WTC11 (cell line): ENCODE measurements around the gene NFKB1. TPM values are rescaled to one million over a fixed set of nuclear protein-coding genes. Genes with fewer than 3 reads are reported as not detected.

Experiments used
- ATAC-seq: fragments of 200-7000 bp; cut with Tn5 transposase; 2 replicates; pipeline ENCODE4 v1.10.0; 2021; ENCODE audit warnings: mild to moderate bottlenecking, moderate library complexity
- CTCF ChIA-PET: fragments of 300-600 bp; sonication (Branson Sonifier 250); formaldehyde crosslinking; loops from one replicate; lab custom pipeline; 2021; ENCODE audit warnings: antibody characterized with exemption; lab: Charles Lee
- POLR2A ChIA-PET: fragments of 350-600 bp; sonication (Branson Sonifier 250); formaldehyde crosslinking; loops from one replicate; lab custom pipeline; 2021; ENCODE audit warnings: antibody characterized with exemption; lab: Charles Lee
- DNase-seq: peaks from one replicate; pipeline ENCODE4 v3.0.0; 2021; ENCODE audit warnings: low spot score
- H3K27ac Mint-ChIP-seq: 2 replicates; pipeline ENCODE4 v1.8.0; 2021; ENCODE audit warnings: mixed read lengths
- H3K27me3 Mint-ChIP-seq: 2 replicates; pipeline ENCODE4 v1.8.0; 2021; ENCODE audit warnings: low read depth, mild to moderate bottlenecking, moderate library complexity, mixed read lengths
- H3K36me3 Mint-ChIP-seq: 2 replicates; pipeline ENCODE4 v1.8.0; 2021; ENCODE audit warnings: mixed read lengths
- H3K4me1 Mint-ChIP-seq: 2 replicates; pipeline ENCODE4 v1.8.0; 2022; ENCODE audit warnings: mixed read lengths
- H3K4me3 Mint-ChIP-seq: 2 replicates; pipeline ENCODE4 v1.8.0; 2021; ENCODE audit warnings: mild to moderate bottlenecking, moderate library complexity, mixed read lengths
- H3K9me3 Mint-ChIP-seq: 2 replicates; pipeline ENCODE4 v1.8.0; 2021; ENCODE audit warnings: mixed read lengths
- CTCF ChIP-seq: fragments of 200-600 bp; IDR thresholded peaks from 2 replicates; pipeline ENCODE4 v1.8.0; 2022; ENCODE audit warnings: antibody characterized with exemption
- ELF4 ChIP-seq: sonication (generic); formaldehyde crosslinking; IDR thresholded peaks from 2 replicates; pipeline ENCODE4 v1.8.1; 2022; ENCODE audit warnings: low read depth, mild to moderate bottlenecking, moderate library complexity, missing genetic modification reagents
- EMX1 ChIP-seq: fragments of 250-450 bp; sonication (Bioruptor Pico); IDR thresholded peaks from 2 replicates; pipeline ENCODE4 v1.8.0; 2021; ENCODE audit warnings: mild to moderate bottlenecking
- ESRRA ChIP-seq: sonication (generic); formaldehyde crosslinking; IDR thresholded peaks from 2 replicates; pipeline ENCODE4 v1.8.1; 2022; ENCODE audit warnings: mild to moderate bottlenecking, missing genetic modification reagents, borderline replicate concordance
- ETV6 ChIP-seq: sonication (generic); formaldehyde crosslinking; IDR thresholded peaks from 2 replicates; pipeline ENCODE4 v1.8.1; 2022; ENCODE audit warnings: mild to moderate bottlenecking, missing genetic modification reagents
- FOXJ3 ChIP-seq: sonication (generic); formaldehyde crosslinking; IDR thresholded peaks from 2 replicates; pipeline ENCODE4 v1.9.0; 2021; ENCODE audit warnings: missing genetic modification reagents, mild to moderate bottlenecking, borderline replicate concordance
- FOXK1 ChIP-seq: sonication (generic); formaldehyde crosslinking; IDR thresholded peaks from 2 replicates; pipeline ENCODE4 v1.8.0; 2022; ENCODE audit warnings: mild to moderate bottlenecking, moderate library complexity, missing genetic modification reagents
- GRHL2 ChIP-seq: fragments of 250-450 bp; sonication (Bioruptor Pico); IDR thresholded peaks from 2 replicates; pipeline ENCODE4 v1.8.0; 2022; ENCODE audit warnings: mild to moderate bottlenecking, moderate library complexity; ENCODE audit not compliant: insufficient replicate concordance, severe bottlenecking
- IRF1 ChIP-seq: sonication (generic); formaldehyde crosslinking; IDR thresholded peaks from 2 replicates; pipeline ENCODE4 v1.8.0; 2023; ENCODE audit warnings: missing genetic modification reagents
- JAZF1 ChIP-seq: fragments of 250-450 bp; sonication (Bioruptor Pico); IDR thresholded peaks from 2 replicates; pipeline ENCODE4 v1.9.0; 2021; ENCODE audit warnings: moderate library complexity, mild to moderate bottlenecking, inconsistent platforms
- KAT7 ChIP-seq: sonication (generic); formaldehyde crosslinking; IDR thresholded peaks from 2 replicates; pipeline ENCODE4 v1.8.1; 2023; ENCODE audit warnings: missing genetic modification reagents, mild to moderate bottlenecking, borderline replicate concordance
- MYBL2 ChIP-seq: sonication (generic); formaldehyde crosslinking; IDR thresholded peaks from 2 replicates; pipeline ENCODE4 v1.8.1; 2023; ENCODE audit warnings: mild to moderate bottlenecking, moderate library complexity, missing genetic modification reagents
- NFE2L1 ChIP-seq: sonication (generic); formaldehyde crosslinking; IDR thresholded peaks from 2 replicates; pipeline ENCODE4 v1.8.1; 2023; ENCODE audit warnings: missing genetic modification reagents
- NR3C1 ChIP-seq: sonication (generic); formaldehyde crosslinking; conservative IDR thresholded peaks from 2 replicates; pipeline ENCODE4 v1.8.1; 2023; ENCODE audit warnings: low read depth, mild to moderate bottlenecking, missing genetic modification reagents
- PRRX2 ChIP-seq: fragments of 250-450 bp; sonication (Bioruptor Pico); IDR thresholded peaks from 2 replicates; pipeline ENCODE4 v1.8.0; 2021; ENCODE audit warnings: mild to moderate bottlenecking
- RORB ChIP-seq: fragments of 250-450 bp; sonication (Bioruptor Pico); IDR thresholded peaks from 2 replicates; pipeline ENCODE4 v1.9.0; 2021; ENCODE audit warnings: mild to moderate bottlenecking
- TCF7 ChIP-seq: sonication (generic); formaldehyde crosslinking; IDR thresholded peaks from 2 replicates; pipeline ENCODE4 v1.8.0; 2022; ENCODE audit warnings: mild to moderate bottlenecking, low read depth, missing genetic modification reagents, moderate library complexity
- ZBTB43 ChIP-seq: sonication (generic); formaldehyde crosslinking; IDR thresholded peaks from 2 replicates; pipeline ENCODE4 v1.8.1; 2023; ENCODE audit warnings: mild to moderate bottlenecking, missing genetic modification reagents
- ZNF138 ChIP-seq: sonication (generic); formaldehyde crosslinking; conservative IDR thresholded peaks from 2 replicates; pipeline ENCODE4 v1.8.1; 2022; ENCODE audit warnings: mild to moderate bottlenecking, moderate library complexity, missing genetic modification reagents
- total RNA-seq: library from RNA; stranded (reverse); gene quantifications from 3 replicates; pipeline ENCODE4 v1.2.3, GENCODE V29; 2021
- TF ChIP-seq, protein P1 (sequence below): sonication (generic); formaldehyde crosslinking; IDR thresholded peaks from 2 replicates; pipeline ENCODE4 v1.8.1; 2022; ENCODE audit warnings: mild to moderate bottlenecking, moderate library complexity, missing genetic modification reagents
- TF ChIP-seq, protein P2 (sequence below): sonication (generic); formaldehyde crosslinking; IDR thresholded peaks from 2 replicates; pipeline ENCODE4 v1.8.0; 2022; ENCODE audit warnings: missing genetic modification reagents
- TF ChIP-seq, protein P3 (sequence below): fragments of 250-450 bp; sonication (Bioruptor Pico); IDR thresholded peaks from 2 replicates; pipeline ENCODE4 v1.9.0; 2021; ENCODE audit warnings: mild to moderate bottlenecking
- TF ChIP-seq, protein P4 (sequence below): sonication (generic); formaldehyde crosslinking; IDR thresholded peaks from 2 replicates; pipeline ENCODE4 v1.8.1; 2022; ENCODE audit warnings: low read depth, mild to moderate bottlenecking, moderate library complexity, missing genetic modification reagents, borderline replicate concordance

The NFKB1 gene
- total RNA-seq, 1 experiment from 2014 or later = 5.6 TPM

DNA sequence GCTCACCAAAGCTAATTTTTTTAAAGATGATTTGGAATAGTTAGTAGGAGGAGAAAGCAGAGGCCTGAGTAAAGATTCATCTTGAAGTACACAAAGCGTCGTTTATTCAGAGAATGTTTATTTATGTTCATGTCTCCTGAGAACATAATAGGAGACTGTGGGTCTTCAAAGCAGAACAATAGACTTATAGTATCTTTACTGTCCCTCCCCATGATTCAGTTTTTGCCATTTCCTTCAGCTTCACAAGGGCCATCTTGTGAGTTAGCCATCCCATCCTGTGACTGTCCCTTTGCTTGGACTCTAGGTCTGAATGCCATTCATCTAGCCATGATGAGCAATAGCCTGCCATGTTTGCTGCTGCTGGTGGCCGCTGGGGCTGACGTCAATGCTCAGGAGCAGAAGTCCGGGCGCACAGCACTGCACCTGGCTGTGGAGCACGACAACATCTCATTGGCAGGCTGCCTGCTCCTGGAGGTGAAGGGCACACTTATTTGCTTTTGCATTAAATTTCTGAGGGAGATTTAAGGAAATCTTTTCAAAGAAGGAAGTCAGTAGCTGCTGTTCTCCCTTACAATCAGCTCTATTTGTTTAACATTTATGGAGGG lies 105.8 kb downstream of the NFKB1 start:
- DNase-seq (no peak), ATAC-seq (no peak)
- no peaks in the 10 kb centered on the region for H3K27me3 Mint-ChIP-seq
- H3K4me1 Mint-ChIP-seq = no peaks in the 10 kb centered on the region
- no peak overlapping the region; the same call in 1 of the 2 replicates for H3K27ac Mint-ChIP-seq
- CTCF ChIA-PET = interaction anchor here (1.5 kb wide), 1 partner anchor 14 kb away, joined by 3 read pairs; no protein-coding TSS in a partner anchor
- TF ChIP-seq RORB (CRISPR knock-in tag) = no peak
- no peak for TF ChIP-seq NFE2L1 (CRISPR knock-in tag)
- no peak for TF ChIP-seq ZNF138 (CRISPR knock-in tag)
- TF ChIP-seq FOXK1 (CRISPR knock-in tag) = no peak
- TF ChIP-seq, protein P1, sequence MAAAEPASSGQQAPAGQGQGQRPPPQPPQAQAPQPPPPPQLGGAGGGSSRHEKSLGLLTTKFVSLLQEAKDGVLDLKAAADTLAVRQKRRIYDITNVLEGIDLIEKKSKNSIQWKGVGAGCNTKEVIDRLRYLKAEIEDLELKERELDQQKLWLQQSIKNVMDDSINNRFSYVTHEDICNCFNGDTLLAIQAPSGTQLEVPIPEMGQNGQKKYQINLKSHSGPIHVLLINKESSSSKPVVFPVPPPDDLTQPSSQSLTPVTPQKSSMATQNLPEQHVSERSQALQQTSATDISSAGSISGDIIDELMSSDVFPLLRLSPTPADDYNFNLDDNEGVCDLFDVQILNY (CRISPR knock-in tag) = no peak
- TF ChIP-seq GRHL2 (CRISPR knock-in tag) = no peak
- no peak for TF ChIP-seq ELF4
- TF ChIP-seq IRF1 (CRISPR knock-in tag) = no peak
- TF ChIP-seq, protein P2, sequence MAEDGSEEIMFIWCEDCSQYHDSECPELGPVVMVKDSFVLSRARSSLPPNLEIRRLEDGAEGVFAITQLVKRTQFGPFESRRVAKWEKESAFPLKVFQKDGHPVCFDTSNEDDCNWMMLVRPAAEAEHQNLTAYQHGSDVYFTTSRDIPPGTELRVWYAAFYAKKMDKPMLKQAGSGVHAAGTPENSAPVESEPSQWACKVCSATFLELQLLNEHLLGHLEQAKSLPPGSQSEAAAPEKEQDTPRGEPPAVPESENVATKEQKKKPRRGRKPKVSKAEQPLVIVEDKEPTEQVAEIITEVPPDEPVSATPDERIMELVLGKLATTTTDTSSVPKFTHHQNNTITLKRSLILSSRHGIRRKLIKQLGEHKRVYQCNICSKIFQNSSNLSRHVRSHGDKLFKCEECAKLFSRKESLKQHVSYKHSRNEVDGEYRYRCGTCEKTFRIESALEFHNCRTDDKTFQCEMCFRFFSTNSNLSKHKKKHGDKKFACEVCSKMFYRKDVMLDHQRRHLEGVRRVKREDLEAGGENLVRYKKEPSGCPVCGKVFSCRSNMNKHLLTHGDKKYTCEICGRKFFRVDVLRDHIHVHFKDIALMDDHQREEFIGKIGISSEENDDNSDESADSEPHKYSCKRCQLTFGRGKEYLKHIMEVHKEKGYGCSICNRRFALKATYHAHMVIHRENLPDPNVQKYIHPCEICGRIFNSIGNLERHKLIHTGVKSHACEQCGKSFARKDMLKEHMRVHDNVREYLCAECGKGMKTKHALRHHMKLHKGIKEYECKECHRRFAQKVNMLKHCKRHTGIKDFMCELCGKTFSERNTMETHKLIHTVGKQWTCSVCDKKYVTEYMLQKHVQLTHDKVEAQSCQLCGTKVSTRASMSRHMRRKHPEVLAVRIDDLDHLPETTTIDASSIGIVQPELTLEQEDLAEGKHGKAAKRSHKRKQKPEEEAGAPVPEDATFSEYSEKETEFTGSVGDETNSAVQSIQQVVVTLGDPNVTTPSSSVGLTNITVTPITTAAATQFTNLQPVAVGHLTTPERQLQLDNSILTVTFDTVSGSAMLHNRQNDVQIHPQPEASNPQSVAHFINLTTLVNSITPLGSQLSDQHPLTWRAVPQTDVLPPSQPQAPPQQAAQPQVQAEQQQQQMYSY = no peak
- TF ChIP-seq, protein P3, sequence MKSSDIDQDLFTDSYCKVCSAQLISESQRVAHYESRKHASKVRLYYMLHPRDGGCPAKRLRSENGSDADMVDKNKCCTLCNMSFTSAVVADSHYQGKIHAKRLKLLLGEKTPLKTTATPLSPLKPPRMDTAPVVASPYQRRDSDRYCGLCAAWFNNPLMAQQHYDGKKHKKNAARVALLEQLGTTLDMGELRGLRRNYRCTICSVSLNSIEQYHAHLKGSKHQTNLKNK = no peak
- TF ChIP-seq MYBL2 = no peak
- no peak for TF ChIP-seq TCF7 (CRISPR knock-in tag)
- TF ChIP-seq KAT7 (CRISPR knock-in tag) = no peak
- TF ChIP-seq EMX1 = no peak
- POLR2A ChIA-PET = no interaction called here
- H3K4me3 Mint-ChIP-seq = no peak overlapping the region
- H3K36me3 Mint-ChIP-seq = peaks cover 3% of the 10 kb centered on the region; the same call in 1 of the 2 replicates
- peaks cover 4% of the 10 kb centered on the region; the same call in 1 of the 2 replicates for H3K9me3 Mint-ChIP-seq

DNA sequence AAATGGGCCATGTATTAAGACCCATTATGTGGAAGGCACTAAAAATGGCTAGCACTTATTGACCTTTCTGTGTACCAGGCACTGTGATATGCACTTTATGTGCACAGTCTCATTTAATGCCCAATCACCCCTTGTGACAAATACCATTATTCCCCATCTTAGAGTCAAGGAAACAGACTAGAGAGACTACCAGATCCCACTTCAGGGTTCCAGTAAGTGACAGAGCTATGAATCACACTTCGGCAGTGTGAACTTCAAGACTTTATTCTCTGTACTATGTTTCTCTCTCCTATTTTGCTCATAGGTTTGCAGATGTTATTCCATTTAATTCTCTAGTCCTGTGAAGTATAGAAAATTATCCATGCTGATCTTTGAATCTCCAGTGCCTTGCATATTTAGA lies 107.0 kb downstream of the NFKB1 start:
- Mint-ChIP-seq H3K4me3 (no peak overlapping the region), H3K4me1 (peaks cover 7% of the 10 kb centered on the region), H3K9me3 (peaks cover 4% of the 10 kb centered on the region; the same call in 1 of the 2 replicates), H3K27me3 (no peaks in the 10 kb centered on the region), H3K27ac (no peak overlapping the region), H3K36me3 (peaks cover 3% of the 10 kb centered on the region; the same call in 1 of the 2 replicates)
- TF ChIP-seq FOXJ3 (no peak), ETV6 (no peak), PRRX2 (no peak), CTCF (no peak), JAZF1 (CRISPR knock-in tag) (no peak), ESRRA (CRISPR knock-in tag) (no peak), ZBTB43 (CRISPR knock-in tag) (no peak), NR3C1 (CRISPR knock-in tag) (no peak)
- TF ChIP-seq, protein P4, sequence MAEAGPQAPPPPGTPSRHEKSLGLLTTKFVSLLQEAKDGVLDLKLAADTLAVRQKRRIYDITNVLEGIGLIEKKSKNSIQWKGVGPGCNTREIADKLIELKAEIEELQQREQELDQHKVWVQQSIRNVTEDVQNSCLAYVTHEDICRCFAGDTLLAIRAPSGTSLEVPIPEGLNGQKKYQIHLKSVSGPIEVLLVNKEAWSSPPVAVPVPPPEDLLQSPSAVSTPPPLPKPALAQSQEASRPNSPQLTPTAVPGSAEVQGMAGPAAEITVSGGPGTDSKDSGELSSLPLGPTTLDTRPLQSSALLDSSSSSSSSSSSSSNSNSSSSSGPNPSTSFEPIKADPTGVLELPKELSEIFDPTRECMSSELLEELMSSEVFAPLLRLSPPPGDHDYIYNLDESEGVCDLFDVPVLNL (CRISPR knock-in tag) = no peak
- POLR2A ChIA-PET = no interaction called here
- CTCF ChIA-PET = interaction anchor here (2.6 kb wide), 1 partner anchor 29 kb away, joined by 12 read pairs; no protein-coding TSS in a partner anchor
- DNase-seq = no peak
- ATAC-seq = no peak
